Measurements from ENCODE around the gene CDK5.
A peak's percentile ranks its signal among the peaks of the same experiment; 100 is the strongest.
"Not testable (repeated sequence)": the region's sequence is repeated elsewhere in the genome, so short reads cannot be mapped to it uniquely, and the experiment has no call there.

CDK5 gene

DNA sequence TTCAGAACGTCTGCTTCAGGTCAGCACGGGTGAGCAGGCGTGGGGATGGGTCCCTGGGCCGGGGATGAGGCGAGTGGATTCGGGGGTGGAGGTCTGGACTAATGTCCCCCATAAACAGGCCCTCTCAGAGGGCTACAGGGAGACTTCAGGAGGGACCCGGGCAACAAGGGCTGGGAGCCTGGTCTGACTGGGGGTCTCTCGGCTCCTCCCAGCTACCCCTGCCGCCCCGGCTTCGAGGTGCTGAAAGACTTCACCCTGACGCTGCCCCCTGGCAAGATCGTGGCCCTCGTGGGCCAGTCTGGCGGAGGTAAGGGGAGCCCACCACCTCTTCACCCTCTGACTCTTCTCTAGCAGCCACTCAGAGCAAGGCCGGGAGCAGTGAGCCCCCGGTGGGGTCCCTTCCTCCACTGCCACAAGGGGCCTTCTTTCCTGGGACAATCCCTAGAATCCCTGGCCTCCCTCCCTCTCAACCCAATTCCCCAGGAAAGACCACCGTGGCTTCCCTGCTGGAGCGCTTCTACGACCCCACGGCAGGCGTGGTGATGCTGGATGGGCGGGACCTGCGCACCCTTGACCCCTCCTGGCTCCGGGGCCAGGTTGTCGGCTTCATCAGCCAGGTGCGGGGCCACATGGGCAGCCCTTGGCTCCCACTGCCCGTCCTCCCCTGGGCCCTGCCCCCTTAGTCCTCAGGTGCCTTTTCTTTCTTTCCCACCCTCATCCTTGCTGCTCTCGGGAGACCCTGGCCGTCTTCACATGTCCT is 16.9 kb downstream of the CDK5 start:
- Mint-ChIP-seq H3K36me3 (peaks cover 24% of the 10 kb centered on the region), H3K27ac (no peak overlapping the region), H3K4me3 (no peak overlapping the region), H3K27me3 (no peaks in the 10 kb centered on the region), H3K4me1 (peaks cover 17% of the 10 kb centered on the region), H3K9me3 (no peaks in the 10 kb centered on the region)
- ATAC-seq, result no peak

DNA sequence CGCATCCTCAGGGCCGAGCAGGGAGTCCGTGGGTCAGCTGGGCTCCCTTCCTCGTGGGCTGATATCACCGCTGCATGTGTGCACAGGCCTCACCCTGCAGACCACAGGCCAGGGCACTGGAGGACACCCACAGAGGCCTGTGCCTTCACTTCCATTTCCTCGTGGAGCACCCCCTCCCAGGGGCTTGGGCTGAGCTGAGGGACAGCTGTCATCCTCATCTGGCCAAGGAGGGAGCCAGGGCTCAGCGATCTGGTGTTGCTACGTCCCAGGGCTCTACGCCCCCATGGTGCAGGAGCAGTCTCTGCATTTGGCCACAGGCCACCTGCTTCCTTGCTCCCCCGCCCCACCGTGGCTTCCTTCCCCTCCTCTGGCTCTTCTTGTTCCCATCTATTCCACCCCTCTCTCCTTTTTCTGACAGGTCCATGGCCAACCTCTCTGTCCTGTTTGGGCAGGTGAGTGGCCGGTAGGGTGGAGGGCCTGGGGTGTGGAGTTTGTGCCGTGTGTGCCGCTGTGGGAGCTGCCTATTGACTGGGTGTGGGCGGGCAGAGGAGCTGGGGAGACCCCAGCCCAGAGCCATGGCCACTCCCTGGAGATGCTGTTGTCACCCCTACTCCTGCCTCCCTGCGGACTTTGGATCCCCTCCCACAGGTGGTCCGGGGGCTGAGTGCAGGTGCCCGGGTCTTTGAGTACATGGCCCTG is 17.7 kb downstream of the CDK5 start:
- no peak overlapping the region for H3K4me3 Mint-ChIP-seq
- no peaks in the 10 kb centered on the region for H3K9me3 Mint-ChIP-seq
- peaks cover 17% of the 10 kb centered on the region for H3K4me1 Mint-ChIP-seq
- H3K27ac Mint-ChIP-seq, result peak overlapping the region; percentile 69
- no peak for ATAC-seq
- no peaks in the 10 kb centered on the region for H3K27me3 Mint-ChIP-seq
- peaks cover 27% of the 10 kb centered on the region for H3K36me3 Mint-ChIP-seq

GRCh38 chr7:151038951-151039849 is 18.5 kb downstream of the CDK5 start:
- Mint-ChIP-seq H3K36me3 (peaks cover 27% of the 10 kb centered on the region), H3K4me1 (peaks cover 17% of the 10 kb centered on the region), H3K9me3 (no peaks in the 10 kb centered on the region), H3K27ac (peak overlapping the region; percentile 69), H3K27me3 (no peaks in the 10 kb centered on the region), H3K4me3 (no peak overlapping the region)
- ATAC-seq, result peak; percentile 86

GRCh38 chr7:151035902-151036301 is 21.8 kb downstream of the CDK5 start:
- Mint-ChIP-seq H3K27ac (no peak overlapping the region), H3K9me3 (no peaks in the 10 kb centered on the region), H3K4me1 (peaks cover 17% of the 10 kb centered on the region), H3K4me3 (no peak overlapping the region), H3K36me3 (peaks cover 25% of the 10 kb centered on the region), H3K27me3 (no peaks in the 10 kb centered on the region)
- ATAC-seq, result no peak

DNA sequence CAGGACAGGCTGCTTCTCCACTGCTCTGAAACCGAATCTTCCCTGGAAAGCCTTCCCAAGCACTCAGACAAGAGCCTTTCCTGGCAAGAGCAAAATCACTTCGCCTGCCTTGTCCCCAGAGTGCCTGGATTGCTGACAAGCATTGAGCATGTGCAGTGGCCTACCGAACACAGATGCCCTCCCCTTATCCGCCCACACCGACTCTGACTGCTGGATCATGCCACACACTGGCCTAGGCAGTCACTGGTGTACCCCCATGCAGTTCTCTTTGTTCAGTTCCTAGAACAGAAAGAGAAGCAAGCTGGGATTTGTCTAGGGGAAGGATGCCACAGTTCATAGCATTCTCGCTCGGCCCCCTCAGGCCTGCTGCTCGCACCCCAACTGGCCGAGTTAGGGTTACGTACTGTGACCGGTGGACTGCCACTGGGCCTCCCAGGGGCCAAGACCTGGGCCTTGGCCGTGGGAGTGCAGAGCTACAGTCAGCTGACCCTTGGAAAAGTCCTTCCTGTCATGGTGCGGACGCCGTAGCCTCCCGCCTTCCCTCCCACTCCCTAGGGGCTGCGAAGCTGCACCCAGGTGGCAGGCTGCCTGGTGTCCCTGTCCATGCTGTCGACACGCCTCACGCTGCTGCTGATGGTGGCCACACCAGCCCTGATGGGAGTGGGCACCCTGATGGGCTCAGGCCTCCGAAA is 22.5 kb downstream of the CDK5 start:
- ATAC-seq, result no peak
- Mint-ChIP-seq H3K27ac (no peak overlapping the region), H3K4me3 (no peak overlapping the region), H3K36me3 (peaks cover 25% of the 10 kb centered on the region), H3K4me1 (peaks cover 15% of the 10 kb centered on the region), H3K9me3 (no peaks in the 10 kb centered on the region), H3K27me3 (no peaks in the 10 kb centered on the region)

DNA sequence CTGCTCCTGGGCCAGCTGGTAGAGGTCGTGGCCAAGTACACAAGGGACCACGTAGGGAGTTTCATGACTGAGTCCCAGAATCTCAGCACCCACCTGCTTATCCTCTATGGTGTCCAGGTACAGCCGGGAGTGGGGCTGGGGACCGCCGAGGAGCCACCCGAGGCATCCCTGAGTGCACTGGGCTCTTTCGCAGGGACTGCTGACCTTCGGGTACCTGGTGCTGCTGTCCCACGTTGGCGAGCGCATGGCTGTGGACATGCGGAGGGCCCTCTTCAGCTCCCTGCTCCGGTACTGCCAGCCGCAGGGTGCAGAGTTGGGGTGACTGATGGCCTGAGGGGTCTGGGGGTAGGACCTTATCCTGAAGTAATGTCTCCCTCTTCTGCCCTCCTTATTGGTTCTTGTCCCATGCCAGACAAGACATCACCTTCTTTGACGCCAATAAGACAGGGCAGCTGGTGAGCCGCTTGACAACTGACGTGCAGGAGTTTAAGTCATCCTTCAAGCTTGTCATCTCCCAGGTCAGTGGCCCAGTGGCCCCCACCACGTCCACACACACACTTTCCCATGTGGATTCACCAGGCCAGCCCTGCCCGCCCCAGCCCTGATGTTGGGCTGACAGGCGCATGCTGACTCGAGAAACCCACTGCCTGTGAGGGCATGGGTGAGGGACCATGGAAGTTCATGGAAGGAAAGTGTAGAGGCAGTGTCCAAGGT is 23.2 kb downstream of the CDK5 start:
- H3K27ac Mint-ChIP-seq, result no peak overlapping the region
- H3K4me1 Mint-ChIP-seq, result peaks cover 14% of the 10 kb centered on the region
- no peak overlapping the region for H3K4me3 Mint-ChIP-seq
- no peak for ATAC-seq
- H3K36me3 Mint-ChIP-seq, result peaks cover 25% of the 10 kb centered on the region
- H3K9me3 Mint-ChIP-seq, result no peaks in the 10 kb centered on the region
- H3K27me3 Mint-ChIP-seq, result no peaks in the 10 kb centered on the region

DNA sequence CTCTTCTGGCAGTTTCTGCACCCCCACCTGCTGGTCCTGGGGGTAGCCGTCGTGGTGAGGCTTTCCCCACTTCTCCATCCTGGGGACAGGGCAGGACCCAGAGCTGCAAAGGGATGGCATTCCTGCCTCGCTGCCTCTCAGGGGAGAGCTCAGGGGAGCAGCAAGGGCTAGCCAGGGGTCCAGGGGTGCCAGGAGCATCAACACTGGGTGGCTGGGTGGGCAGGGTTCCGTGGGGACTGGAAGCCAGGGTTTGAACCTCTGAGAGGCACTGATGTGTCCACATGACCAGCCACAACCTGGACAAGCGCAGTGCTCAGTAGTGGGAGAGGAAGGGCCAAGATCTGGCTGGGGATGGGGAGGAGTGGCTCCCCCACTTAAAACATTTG is 23.8 kb downstream of the CDK5 start:
- H3K27me3 Mint-ChIP-seq, result no peaks in the 10 kb centered on the region
- H3K9me3 Mint-ChIP-seq, result no peaks in the 10 kb centered on the region
- H3K36me3 Mint-ChIP-seq, result peaks cover 25% of the 10 kb centered on the region
- H3K4me3 Mint-ChIP-seq, result no peak overlapping the region
- peaks cover 13% of the 10 kb centered on the region for H3K4me1 Mint-ChIP-seq
- no peak for ATAC-seq
- no peak overlapping the region for H3K27ac Mint-ChIP-seq

GRCh38 chr7:151032936-151033863 is 24.5 kb downstream of the CDK5 start:
- H3K9me3 Mint-ChIP-seq, result no peaks in the 10 kb centered on the region
- peaks cover 16% of the 10 kb centered on the region for H3K4me1 Mint-ChIP-seq
- H3K36me3 Mint-ChIP-seq, result peaks cover 30% of the 10 kb centered on the region
- no peak overlapping the region for H3K27ac Mint-ChIP-seq
- H3K27me3 Mint-ChIP-seq, result no peaks in the 10 kb centered on the region
- no peak overlapping the region for H3K4me3 Mint-ChIP-seq
- no peak for ATAC-seq

- Mint-ChIP-seq H3K4me3 (no peak overlapping the region), H3K36me3 (peaks cover 18% of the 10 kb centered on the region), H3K4me1 (peaks cover 22% of the 10 kb centered on the region), H3K27ac (no peak overlapping the region), H3K9me3 (no peaks in the 10 kb centered on the region), H3K27me3 (no peaks in the 10 kb centered on the region)
- ATAC-seq, result no peak
Measured at GRCh38 chr7:151031011-151031410, 26.7 kb downstream of the CDK5 start.

- Mint-ChIP-seq H3K9me3 (no peaks in the 10 kb centered on the region), H3K4me1 (peaks cover 22% of the 10 kb centered on the region), H3K27me3 (no peaks in the 10 kb centered on the region), H3K27ac (peak overlapping the region; percentile 86), H3K36me3 (peaks cover 10% of the 10 kb centered on the region), H3K4me3 (peak overlapping the region; percentile 96)
- no peak for ATAC-seq
Measured at GRCh38 chr7:151028948-151029501, 28.7 kb downstream of the CDK5 start.

DNA sequence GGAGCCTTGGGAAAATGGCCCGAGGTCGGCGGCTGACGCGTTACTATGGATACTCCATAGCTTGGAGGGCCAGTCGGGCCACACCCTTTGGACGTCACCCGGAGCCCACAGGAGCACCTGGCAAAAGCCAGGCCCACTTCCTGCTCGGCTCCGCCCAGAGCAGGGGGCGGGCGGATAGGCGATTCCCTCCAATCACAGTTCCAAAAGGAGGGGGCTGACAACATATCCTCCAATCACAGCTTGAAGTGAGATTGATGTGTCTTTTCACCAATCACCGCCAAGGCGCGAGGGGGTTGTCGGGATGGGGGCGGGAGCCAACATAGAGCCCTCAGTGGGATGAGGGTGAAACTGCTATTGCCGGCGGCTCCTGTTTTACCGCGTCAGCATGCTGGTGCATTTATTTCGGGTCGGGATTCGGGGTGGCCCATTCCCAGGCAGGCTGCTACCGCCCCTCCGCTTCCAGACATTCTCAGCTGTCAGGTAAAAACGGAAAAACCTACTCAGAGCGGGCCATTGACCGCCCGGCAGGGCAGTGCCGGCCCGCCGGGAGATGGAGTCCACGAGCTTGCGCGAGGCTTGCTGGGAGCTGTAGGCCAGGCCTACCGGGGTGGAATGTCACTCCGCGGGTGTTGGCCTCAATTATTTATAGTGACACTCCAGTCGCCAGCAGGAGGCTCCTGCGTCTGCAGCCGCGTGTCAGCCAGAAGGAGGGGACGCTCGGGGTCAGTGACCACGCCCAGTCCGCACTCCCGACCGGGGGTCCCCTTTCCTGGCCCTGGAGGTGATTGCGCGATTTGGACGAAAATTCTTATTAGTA is 29.4 kb downstream of the CDK5 start, which contains the start of gene ABCB8:
ABCB8 (plus strand) TSS at position 320 of the 817 bp plus-strand sequence; CDS start at position 386, 66 bp downstream.
- peaks cover 1% of the 10 kb centered on the region for H3K27me3 Mint-ChIP-seq
- H3K9me3 Mint-ChIP-seq, result no peaks in the 10 kb centered on the region

GRCh38 chr7:151027728-151028130 is 30.0 kb downstream of the CDK5 start:
- not testable (repeated sequence) for H3K9me3 Mint-ChIP-seq, H3K27me3 Mint-ChIP-seq, H3K36me3 Mint-ChIP-seq
- peak overlapping the region; percentile 86 for H3K27ac Mint-ChIP-seq
- H3K4me3 Mint-ChIP-seq, result peak overlapping the region; percentile 96
- H3K4me1 Mint-ChIP-seq, result peaks cover 22% of the 10 kb centered on the region
- peak; percentile 3 for ATAC-seq

More for the DNA sequence above, 29.4 kb downstream of the CDK5 start, which contains the start of gene ABCB8:
- H3K4me1 Mint-ChIP-seq, result peaks cover 22% of the 10 kb centered on the region
- peak within 1 kb of the TSS; percentile 86 for H3K27ac Mint-ChIP-seq
- H3K4me3 Mint-ChIP-seq, result peak within 1 kb of the TSS; percentile 96
- peaks cover 10% of the 10 kb centered on the region for H3K36me3 Mint-ChIP-seq
- ATAC-seq, result peak; percentile 99

Measured in stimulated activated memory B cell treated with anti-CD40 and anti-IgM and Interleukin-4, amounts not matched to agents 10 μg/mL and 1 μg/mL and 100 μg/mL, for 72 hours (primary cell).